HEK293 (cell line): ENCODE results near the gene FYCO1.

Experiments used
- CTCF ChIA-PET: fragments of 350-600 bp; formaldehyde crosslinking; extraction: SDS; loops from one replicate; lab custom pipeline; 2021; ENCODE audit warnings: antibody characterized with exemption; lab: Yijun Ruan, JAX
- POLR2A ChIA-PET: fragments of 300-600 bp; formaldehyde crosslinking; extraction: SDS; loops from one replicate; lab custom pipeline; 2020; ENCODE audit warnings: antibody characterized with exemption, inconsistent platforms; lab: Yijun Ruan, JAX
- H3K27ac ChIP-seq: fragments of 200-500 bp; sonication (Bioruptor generic); 2 replicates; pipeline ENCODE4 v1.5.1; 2014; ENCODE audit warnings: low read depth, low read length, control low read depth, inconsistent platforms; ENCODE audit errors: extremely low read depth
- H3K36me3 ChIP-seq, 2 experiments: fragments of 200-500 bp in 1 of 2; sonication (Bioruptor generic) in 1 of 2; 1 replicate in 1 of 2; 2 replicates in 1 of 2; pipeline ENCODE4 v1.5.1; 2014 to 2017; ENCODE audit warnings: inconsistent platforms in 2 of 2, low read length in 2 of 2; ENCODE audit not compliant: control insufficient read depth in 2 of 2, insufficient read depth in 1 of 2
- H3K4me1 ChIP-seq: fragments of 200-500 bp; sonication (Bioruptor generic); 2 replicates; pipeline ENCODE4 v1.5.1; 2014; ENCODE audit warnings: mild to moderate bottlenecking, low read length, inconsistent platforms; ENCODE audit not compliant: control insufficient read depth, insufficient read depth
- H3K4me3 ChIP-seq: 2 replicates; pipeline ENCODE4 v1.5.1; 2011; ENCODE audit warnings: low read depth, mild to moderate bottlenecking, control low read depth, low read length, moderate library complexity
- H3K9me3 ChIP-seq: fragments of 200-500 bp; sonication (Bioruptor generic); 2 replicates; pipeline ENCODE4 v1.5.1; 2014; ENCODE audit warnings: low read depth, low read length, inconsistent platforms; ENCODE audit not compliant: control insufficient read depth, insufficient read depth
- KLF17 ChIP-seq: fragments of 450-650 bp; formaldehyde crosslinking; IDR thresholded peaks from 2 replicates; pipeline ENCODE4 v1.5.1; 2016; ENCODE audit warnings: missing biosample characterization, missing genetic modification characterization
- OVOL3 ChIP-seq: fragments of 450-650 bp; formaldehyde crosslinking; IDR thresholded peaks from 2 replicates; pipeline ENCODE4 v1.5.1; 2016; ENCODE audit warnings: missing biosample characterization, missing genetic modification characterization
- SP7 ChIP-seq: fragments of 450-650 bp; formaldehyde crosslinking; IDR thresholded peaks from 2 replicates; pipeline ENCODE4 v1.5.1; 2016; ENCODE audit warnings: missing biosample characterization, missing genetic modification characterization
- TCF7L2 ChIP-seq: IDR thresholded peaks from 2 replicates; pipeline ENCODE4 v1.6.1; 2011; ENCODE audit warnings: low read depth, mild to moderate bottlenecking, inconsistent platforms, low read length, moderate library complexity, borderline replicate concordance
- ZBTB1 ChIP-seq: fragments of 450-650 bp; formaldehyde crosslinking; IDR thresholded peaks from 2 replicates; pipeline ENCODE4 v1.5.1; 2016; ENCODE audit warnings: missing biosample characterization, missing genetic modification characterization
- ZBTB17 ChIP-seq: fragments of 450-650 bp; formaldehyde crosslinking; IDR thresholded peaks from 2 replicates; pipeline ENCODE4 v1.5.1; 2016; ENCODE audit warnings: missing biosample characterization, missing genetic modification characterization
- ZBTB44 ChIP-seq: fragments of 450-650 bp; IDR thresholded peaks from 2 replicates; pipeline ENCODE4 v1.5.1; 2018; ENCODE audit warnings: missing biosample characterization, mild to moderate bottlenecking, missing genetic modification characterization
- ZBTB7A ChIP-seq: fragments of 450-650 bp; formaldehyde crosslinking; IDR thresholded peaks from 2 replicates; pipeline ENCODE4 v1.5.1; 2016; ENCODE audit warnings: low read depth, missing biosample characterization, missing genetic modification characterization
- ZEB2 ChIP-seq: fragments of 450-650 bp; formaldehyde crosslinking; IDR thresholded peaks from 2 replicates; pipeline ENCODE4 v1.5.1; 2016; ENCODE audit warnings: missing biosample characterization, missing genetic modification characterization
- ZNF112 ChIP-seq: fragments of 450-650 bp; formaldehyde crosslinking; IDR thresholded peaks from 2 replicates; pipeline ENCODE4 v1.5.0; 2017; ENCODE audit warnings: missing biosample characterization, missing genetic modification characterization
- ZNF114 ChIP-seq: fragments of 450-650 bp; formaldehyde crosslinking; IDR thresholded peaks from 2 replicates; pipeline ENCODE4 v1.5.0; 2017; ENCODE audit warnings: missing biosample characterization, missing genetic modification characterization
- ZNF140 ChIP-seq: fragments of 450-650 bp; formaldehyde crosslinking; IDR thresholded peaks from 2 replicates; pipeline ENCODE4 v1.5.1; 2016; ENCODE audit warnings: missing biosample characterization, missing genetic modification characterization
- ZNF473 ChIP-seq: fragments of 450-650 bp; formaldehyde crosslinking; IDR thresholded peaks from 2 replicates; pipeline ENCODE4 v1.5.1; 2017; ENCODE audit warnings: missing biosample characterization, missing genetic modification characterization
- ZNF488 ChIP-seq: fragments of 450-650 bp; formaldehyde crosslinking; IDR thresholded peaks from 2 replicates; pipeline ENCODE4 v1.5.1; 2016; ENCODE audit warnings: missing biosample characterization, missing genetic modification characterization
- ZNF571 ChIP-seq: fragments of 450-650 bp; formaldehyde crosslinking; IDR thresholded peaks from 2 replicates; pipeline ENCODE4 v1.5.0; 2017; ENCODE audit warnings: missing biosample characterization, missing genetic modification characterization
- ZNF621 ChIP-seq: fragments of 450-650 bp; formaldehyde crosslinking; IDR thresholded peaks from 2 replicates; pipeline ENCODE4 v1.5.1; 2017; ENCODE audit warnings: missing biosample characterization, missing genetic modification characterization
- ZNF707 ChIP-seq: fragments of 450-650 bp; formaldehyde crosslinking; IDR thresholded peaks from 2 replicates; pipeline ENCODE4 v1.5.1; 2016; ENCODE audit warnings: missing biosample characterization, missing genetic modification characterization
- ZNF777 ChIP-seq: fragments of 450-650 bp; formaldehyde crosslinking; IDR thresholded peaks from 2 replicates; pipeline ENCODE4 v1.5.1; 2017; ENCODE audit warnings: missing biosample characterization, missing genetic modification characterization, borderline replicate concordance
- ZNF837 ChIP-seq: fragments of 450-650 bp; formaldehyde crosslinking; IDR thresholded peaks from 2 replicates; pipeline ENCODE4 v1.5.1; 2016; ENCODE audit warnings: missing biosample characterization, missing genetic modification characterization
- ZXDB ChIP-seq: fragments of 450-650 bp; formaldehyde crosslinking; IDR thresholded peaks from 2 replicates; pipeline ENCODE4 v1.5.1; 2016; ENCODE audit warnings: missing biosample characterization, missing genetic modification characterization

Gene FYCO1

GRCh38 chr3:45957586-45957985 is 38.0 kb downstream of the FYCO1 start (continued):
- no peak for TF ChIP-seq ZEB2 (tag by site-specific recombination)
- no peak for TF ChIP-seq KLF17 (tag by site-specific recombination)
- TF ChIP-seq ZNF837 (tag by site-specific recombination), result no peak
- TF ChIP-seq ZNF140, result no peak
- TF ChIP-seq ZBTB44 (tag by site-specific recombination), result no peak
- TF ChIP-seq ZNF571, result no peak
- TF ChIP-seq ZNF621 (tag by site-specific recombination), result no peak
- TF ChIP-seq, all 188 proteins: peak for 0

- ChIA-PET POLR2A (no interaction called here), CTCF (no interaction called here)
- peaks cover 4 to 96% of the 10 kb centered on the region in 2 experiments; a peak in 2 of 3 replicates for H3K36me3 ChIP-seq
- H3K9me3 ChIP-seq, result no peaks in the 10 kb centered on the region
- no peak overlapping the region for H3K27ac ChIP-seq
- no peaks in the 10 kb centered on the region for H3K4me1 ChIP-seq
- TF ChIP-seq ZBTB7A (tag by site-specific recombination) (no peak), ZNF488 (tag by site-specific recombination) (no peak), TCF7L2 (no peak), OVOL3 (tag by site-specific recombination) (no peak), ZBTB17 (tag by site-specific recombination) (no peak), ZNF473 (no peak), ZNF114 (no peak), SP7 (tag by site-specific recombination) (no peak)
- TF ChIP-seq, all 188 proteins: peak for 0
- no peak overlapping the region for H3K4me3 ChIP-seq
Measured at GRCh38 chr3:45955706-45956105, 39.9 kb downstream of the FYCO1 start.

- H3K9me3 ChIP-seq, result no peaks in the 10 kb centered on the region
- H3K36me3 ChIP-seq, result peaks cover 4 to 96% of the 10 kb centered on the region in 2 experiments; a peak in 2 of 3 replicates
- no peaks in the 10 kb centered on the region for H3K4me1 ChIP-seq
- TF ChIP-seq ZNF777 (tag by site-specific recombination), result no peak
- TF ChIP-seq ZBTB1 (tag by site-specific recombination), result no peak
- TF ChIP-seq ZNF707 (tag by site-specific recombination), result no peak
- TF ChIP-seq ZXDB (tag by site-specific recombination), result no peak
- no peak for TF ChIP-seq ZNF112 (tag by site-specific recombination)
- TF ChIP-seq ZBTB7A (tag by site-specific recombination), result no peak
- TF ChIP-seq, all 188 proteins: peak for 0
- H3K27ac ChIP-seq, result no peak overlapping the region
- H3K4me3 ChIP-seq, result no peak overlapping the region
- POLR2A ChIA-PET, result no interaction called here
- CTCF ChIA-PET, result interaction anchor here (0.9 kb wide), 1 partner anchor 12 kb away, joined by 3 read pairs; the partner anchor contains the start of gene CXCR6
Measured at GRCh38 chr3:45955017-45955647, 40.5 kb downstream of the FYCO1 start.
